GM21526 (cell line): ENCODE measurements around the gene DGCR2.
"Not testable (repeated sequence)": the region's sequence is repeated elsewhere in the genome, so short reads cannot be mapped to it uniquely, and the experiment has no call there.

Experiments used
- ATAC-seq: cut with Tn5 transposase; IDR thresholded peaks from one replicate; pipeline ENCODE4 v1.9.1; 2021; ENCODE audit warnings: moderate library complexity; ENCODE audit not compliant: unreplicated experiment, low FRiP score

Gene DGCR2

DNA sequence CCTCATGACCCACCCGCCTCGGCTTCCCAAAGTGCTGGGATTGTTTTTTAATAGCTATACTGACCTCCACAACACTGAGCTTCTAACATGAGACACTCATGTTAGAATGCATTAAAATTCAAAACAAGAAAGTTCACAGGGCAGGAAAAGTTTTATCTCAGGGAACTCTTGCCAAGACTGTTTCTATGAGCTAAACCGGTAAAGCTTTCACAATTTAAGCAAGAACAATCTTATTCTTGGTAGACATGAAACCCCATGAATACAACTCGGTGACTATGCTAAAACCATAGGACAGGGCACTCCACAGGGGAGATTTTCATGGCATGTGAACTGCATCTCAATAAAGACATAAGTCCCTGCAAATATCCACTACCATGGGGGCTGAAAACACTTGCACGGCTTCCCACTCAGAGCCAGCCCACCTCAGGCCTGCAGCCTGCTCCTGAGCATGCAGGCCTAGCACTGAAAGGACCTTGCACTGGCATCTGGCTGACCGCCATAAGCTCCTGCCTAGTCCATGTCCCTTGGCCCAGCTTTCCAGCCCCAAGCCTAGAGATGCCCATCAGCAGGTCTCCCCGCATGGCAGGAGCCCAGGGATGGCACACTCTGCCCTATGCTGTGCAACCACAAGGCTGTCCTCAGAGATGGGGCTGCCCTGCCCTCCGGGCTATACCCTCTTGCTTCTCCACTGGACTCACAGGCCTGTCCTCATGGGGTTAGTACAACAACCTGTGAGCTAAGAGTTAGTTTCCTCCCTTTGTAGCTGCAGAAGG is 58.4 kb downstream of the DGCR2 start:
- ATAC-seq = no peak

DNA sequence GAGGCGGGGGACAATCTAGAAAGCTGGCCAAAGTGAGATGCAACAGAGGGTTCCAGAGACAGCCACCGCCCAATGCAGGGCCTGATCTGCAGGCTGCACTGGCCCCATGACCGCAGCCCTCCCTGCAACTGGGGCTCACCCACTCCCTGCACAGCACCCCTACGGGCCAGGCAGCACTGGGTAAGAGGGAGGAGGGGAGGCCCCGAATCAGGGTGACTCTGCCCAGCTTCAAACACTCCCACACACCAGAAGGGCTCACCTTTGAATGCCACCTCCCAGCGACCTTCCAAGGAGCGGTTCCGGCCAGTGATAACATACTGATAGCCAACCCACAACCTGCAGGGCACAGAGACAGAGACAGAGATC is 59.3 kb downstream of the DGCR2 start:
- ATAC-seq = no peak

DNA sequence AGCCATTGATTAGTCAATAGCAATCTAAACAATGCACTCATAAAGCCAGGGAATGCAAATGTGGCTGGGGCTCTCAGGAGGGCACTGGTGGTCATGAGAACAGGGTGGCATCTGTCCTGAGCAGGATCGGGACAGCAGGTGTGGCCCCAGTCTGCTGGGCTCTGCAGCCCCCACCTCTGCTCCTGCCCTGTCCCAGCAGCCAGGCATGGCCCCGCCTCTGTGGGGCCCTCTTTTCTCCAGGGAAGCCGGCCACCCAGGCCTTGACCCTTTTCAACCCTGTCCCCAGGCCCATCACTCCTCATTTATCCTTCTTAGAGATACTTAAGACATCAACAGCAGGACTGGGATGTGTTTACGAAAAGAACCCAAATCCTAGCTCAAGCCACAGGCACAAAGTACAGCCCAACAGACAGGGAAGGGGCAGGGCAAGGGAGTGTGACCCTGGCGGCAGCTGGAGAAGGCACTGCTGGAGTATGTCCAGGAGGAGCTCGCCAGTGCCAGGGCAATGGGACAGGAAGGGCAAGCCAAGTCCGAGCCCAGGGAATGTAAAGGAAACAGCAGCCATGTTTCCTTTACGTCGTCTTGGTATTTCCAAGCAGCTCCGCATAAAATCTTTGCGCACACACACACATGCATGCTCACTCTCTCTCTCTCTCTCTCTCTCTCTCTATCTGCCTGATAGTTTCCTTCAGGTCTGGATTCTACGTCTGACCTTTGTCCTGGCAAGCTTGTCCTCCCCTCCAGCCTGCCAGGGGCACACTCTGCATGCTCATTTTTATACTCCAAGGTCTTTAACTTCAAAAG is 59.9 kb downstream of the DGCR2 start:
- no peak for ATAC-seq

DNA sequence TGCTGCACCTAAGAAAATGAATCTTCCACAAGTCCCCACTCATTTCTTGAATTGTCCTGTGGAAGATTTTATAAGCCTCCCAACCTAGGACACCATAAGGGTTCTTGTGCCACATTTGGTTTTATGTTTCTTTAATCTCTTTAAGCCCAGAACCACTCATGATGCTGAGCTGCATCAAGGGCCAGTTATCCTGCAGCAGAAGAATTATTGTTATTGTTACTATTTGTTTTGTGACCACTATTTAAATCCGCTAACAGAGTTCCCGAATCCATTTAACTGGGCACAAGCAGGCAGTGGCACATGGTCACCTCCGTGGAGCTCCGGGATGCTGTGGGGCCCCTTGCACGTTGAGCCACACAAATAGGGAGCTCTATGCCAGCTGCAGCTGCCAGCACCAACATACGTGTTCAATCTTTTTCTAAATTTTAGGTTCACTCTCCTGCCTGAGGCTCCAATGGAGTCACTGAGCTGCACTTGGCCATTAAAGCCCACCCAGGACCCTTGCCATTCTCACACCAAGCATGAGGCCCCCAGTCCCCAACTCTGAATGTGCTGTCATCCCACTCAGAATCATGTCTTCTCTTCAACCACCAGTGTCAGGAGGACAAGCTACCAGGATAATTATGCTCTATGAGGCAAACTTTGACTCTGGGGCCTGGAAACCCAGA is 60.6 kb downstream of the DGCR2 start:
- no peak for ATAC-seq

DNA sequence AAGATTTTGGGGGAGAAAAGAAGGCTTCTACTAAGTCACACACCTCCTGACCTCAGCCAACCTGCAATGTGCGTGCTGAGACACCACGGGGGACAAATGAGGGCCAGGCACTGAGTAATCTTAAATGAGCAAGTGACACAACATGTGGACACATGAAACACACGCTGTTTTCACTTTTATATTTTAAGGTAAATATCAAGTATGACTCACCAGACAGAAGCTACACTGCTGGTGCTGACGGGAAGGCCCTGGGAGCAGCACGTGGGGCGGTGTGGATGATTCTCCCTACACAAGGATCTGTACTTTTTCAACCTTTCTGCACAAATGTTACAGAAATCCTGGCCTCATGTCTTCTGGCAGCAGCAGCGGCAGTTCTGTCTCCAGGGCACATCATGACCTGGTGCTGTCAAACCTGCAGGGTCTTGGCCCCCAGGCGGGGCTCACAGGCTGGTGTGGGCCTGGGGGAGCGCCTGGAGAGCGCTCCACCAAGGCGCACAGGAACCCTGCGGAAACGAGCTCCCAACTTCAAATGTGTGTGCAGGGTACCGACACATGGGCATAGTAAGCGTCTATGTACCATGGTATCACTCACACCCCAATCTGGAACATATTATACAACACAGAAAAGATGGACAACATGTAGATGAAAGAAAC is 61.7 kb downstream of the DGCR2 start:
- no peak for ATAC-seq

DNA sequence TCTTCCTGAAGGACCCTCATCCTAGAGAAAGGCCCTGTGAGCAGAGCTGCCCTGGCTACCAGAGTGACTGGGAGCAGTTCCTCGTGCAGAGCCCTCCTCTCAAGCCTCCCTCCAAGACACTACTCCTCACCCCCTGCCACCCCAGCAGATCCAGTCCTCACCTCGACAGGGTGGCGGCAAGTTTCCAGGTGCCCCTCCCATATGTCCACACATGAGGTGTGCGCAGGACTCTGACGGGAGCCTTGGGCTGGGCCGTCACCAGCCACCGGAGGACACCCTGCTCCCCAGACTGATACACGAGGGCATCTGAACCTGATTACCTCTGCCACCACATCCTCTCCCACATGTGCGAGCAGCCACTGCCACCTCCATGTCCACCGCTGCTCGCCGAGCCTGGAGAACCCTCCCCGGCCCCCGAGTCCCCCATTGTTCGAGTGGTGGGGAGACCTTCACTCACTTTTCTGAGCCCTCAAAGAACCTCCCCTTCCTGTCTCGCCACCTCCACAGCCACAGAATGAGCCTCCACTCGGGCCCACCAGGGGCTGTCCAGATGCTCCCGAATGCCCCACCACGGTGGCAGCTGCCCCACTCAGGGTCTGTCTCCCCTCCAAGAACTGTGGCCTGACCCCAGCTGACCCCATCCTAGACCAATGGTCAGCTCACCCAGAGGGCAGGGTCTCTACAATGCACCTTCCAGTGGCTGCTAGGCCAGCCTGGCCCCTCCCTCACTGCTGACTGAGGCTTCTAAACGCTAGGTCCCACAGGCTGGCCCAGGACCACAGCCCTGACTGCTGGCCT is 62.5 kb downstream of the DGCR2 start:
- no peak for ATAC-seq

DNA sequence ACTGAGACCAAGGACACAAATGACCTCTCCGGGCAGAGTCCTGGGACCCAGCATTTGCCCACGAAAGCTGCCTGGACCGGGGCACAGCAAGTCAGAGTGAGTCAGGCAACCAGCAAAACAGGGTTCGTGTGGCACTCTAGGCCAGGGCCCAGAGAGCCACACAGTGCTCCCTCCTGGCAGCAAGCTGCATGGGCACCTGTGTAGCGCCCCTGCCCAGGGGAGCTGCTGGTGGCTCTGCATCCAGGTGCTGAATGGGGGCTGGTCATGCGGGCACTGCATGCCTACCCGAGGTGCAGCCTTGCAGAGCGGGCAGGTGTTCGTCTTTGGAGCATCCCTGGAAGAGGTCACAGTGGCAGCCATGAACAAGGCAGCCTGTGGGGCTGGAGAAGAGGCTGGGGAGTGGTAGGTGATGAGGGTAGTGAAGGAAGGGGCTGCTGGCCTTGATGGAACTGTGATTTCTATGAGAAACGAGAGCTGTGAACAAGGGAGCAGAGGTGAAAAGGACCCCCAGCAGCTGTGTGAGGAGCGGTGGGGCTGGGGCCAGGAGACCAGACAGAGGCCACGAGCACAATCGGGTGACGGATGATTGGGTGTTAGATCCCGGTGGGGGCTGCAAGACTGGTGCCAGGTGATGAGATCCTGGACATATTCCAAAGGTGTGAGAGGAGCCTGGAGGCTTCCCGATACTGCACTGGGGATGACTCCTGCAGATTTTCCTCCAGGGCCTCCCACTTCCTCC is 63.3 kb downstream of the DGCR2 start:
- ATAC-seq = no peak

DNA sequence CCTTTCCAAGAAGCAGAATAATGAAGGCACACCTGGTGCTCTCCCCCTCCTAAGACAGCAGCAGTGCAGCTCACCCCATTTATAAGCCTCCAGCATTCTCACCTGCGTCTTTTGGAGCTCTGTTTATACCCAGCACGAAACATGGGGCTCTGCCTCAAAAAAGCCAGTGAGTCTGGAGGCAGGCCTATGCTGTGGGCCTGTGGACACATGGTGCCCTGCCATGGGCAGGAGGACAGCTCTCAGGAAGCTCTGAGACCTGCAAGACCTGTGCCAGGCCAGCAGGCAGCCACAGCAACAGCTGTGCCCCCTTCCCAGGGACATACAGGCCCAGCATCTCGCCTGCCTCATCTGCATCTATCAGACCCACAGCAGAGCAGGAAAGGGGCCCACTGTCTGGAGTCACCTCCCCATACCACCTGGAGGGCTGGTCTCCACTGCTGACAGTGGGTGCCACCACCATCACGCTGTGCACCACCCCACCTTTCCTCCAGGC is 64.2 kb downstream of the DGCR2 start:
- no peak for ATAC-seq

DNA sequence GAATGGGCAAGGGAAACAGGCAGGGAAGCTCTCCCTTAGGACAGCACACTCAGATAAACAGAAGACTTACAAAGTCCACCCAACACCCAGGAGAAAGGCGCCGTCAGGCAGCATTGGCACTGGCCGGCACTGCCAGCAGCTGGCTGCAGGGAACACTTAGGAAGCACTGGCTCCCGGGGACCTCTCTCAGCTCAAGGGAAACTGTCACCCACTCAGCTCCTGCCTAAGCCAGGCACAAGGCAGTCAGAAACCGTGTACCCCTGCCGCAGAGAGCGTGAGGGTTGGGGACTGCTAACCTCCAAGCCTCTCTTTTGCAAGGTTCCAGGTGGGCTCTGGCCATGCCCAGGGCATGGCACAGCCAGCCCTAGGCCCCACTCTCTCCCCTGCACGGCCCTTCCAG is 64.7 kb downstream of the DGCR2 start:
- no peak for ATAC-seq

DNA sequence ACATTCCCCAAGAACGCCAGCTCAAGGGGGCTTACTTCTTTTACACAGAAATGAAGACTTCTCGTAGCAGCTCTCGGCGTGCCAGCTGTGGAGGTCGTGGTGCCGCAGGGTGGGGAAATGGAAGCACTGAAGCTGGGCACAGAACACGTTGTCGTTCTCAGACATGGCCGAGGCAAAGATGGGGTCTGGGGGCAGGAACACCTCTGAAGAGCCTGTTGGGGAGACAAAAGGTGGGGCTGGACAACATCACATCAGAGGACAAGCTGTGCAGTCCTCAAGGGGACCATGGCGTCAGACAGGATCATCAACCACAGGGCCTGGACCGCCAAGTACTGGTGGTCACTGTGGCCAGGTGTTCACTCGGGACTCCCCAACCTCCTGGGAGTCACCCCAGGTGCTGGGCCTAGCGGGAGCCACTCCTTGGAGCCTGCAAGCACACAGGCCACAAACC is 65.2 kb downstream of the DGCR2 start:
- no peak for ATAC-seq

DNA sequence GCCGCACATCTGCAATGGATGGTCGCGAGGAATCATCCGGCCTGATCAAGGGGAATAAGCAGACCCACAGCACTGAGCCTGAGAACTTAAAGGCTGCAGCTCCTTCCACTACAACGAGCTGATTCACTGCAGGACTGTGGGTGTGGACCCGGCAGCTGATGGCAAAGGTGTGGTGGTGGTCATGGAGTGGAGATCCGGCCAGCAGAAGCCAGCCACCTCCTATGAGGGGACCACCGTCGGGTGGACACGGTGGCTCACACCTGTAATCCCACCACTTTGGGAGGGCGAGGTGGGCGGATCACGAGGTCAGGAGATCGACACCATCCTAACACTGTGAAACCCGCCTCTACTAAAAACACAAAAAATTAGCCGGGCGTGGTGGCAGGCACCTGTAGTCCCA is 66.4 kb downstream of the DGCR2 start:
- ATAC-seq = no peak

DNA sequence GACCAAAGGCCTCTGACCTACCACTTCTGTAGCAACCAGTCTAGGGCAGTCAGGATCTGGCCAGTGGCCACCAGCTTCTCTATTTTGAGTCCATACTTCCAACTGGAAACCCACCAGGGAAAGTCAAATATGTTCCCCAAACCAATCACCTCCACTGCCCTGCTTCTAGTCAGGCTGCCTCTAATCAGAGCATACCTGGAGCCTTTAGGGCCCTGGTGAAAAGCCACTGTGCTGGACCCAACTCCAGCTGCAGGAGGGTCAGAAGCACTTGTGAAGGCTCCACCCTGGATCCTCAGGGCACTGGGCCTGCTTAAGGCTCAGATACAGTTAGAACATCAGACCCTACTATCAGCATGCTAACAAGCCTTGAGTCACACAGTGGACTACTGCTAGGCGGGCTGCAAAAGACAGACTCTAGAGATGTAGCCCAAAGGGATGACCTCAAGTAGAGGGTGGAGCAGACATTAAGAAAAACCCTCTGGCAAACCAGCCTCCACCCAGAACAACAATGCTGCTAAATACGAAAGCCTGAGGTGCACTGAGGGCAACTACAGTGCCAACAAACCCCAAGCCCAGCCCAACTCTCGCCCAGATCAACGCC is 69.2 kb downstream of the DGCR2 start:
- no peak for ATAC-seq

DNA sequence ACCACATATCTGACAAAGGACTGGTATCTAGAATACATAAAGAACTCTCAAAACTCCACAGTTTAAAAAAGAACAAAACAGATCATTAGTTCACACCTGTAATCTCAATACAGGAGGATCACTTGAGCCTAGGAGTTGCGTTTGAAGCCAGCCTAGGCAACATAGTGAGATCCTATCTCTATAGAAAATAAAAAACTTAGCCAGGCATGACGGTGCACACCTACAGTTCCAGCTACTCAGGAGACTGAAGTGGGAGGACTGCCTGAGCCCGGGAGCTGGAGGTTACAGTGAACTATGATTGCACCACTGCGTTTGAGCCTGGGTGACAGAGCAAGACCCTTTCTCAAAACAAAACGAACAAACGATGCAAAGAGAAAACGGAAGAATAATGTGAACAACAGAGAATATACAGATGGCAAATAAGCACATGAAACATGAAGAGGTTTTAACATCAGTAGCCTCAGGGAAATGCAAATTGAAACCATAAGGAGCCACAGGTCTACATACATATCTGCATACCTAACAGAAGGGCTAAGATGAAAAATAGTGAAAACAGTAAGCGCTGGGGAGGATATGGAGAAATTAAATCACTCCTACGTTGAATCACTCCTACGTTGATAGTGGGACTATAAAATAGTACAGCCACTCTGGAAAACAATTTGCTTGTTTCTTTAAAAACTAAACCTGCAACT is 70.7 kb downstream of the DGCR2 start:
- ATAC-seq = no peak

DNA sequence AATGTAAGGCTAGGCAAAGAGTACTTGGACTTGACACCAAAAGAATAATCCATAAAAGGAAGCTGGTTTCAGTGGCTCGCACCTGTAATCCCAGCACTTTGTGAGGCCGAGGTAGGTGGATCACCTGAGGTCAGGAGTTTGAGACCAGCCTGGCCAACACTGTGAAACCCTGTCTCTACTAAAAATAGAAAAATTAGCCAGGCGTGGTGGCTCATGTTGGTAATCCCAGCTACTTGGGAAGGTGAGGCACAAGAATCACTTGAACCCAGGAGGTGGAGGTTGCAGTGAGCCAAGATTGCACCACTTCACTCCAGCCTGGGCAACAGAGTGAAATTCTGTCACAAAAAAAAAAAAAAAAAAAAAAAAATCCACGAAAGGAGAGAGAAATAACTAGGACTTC is 71.4 kb downstream of the DGCR2 start:
- ATAC-seq = not testable (repeated sequence)

DNA sequence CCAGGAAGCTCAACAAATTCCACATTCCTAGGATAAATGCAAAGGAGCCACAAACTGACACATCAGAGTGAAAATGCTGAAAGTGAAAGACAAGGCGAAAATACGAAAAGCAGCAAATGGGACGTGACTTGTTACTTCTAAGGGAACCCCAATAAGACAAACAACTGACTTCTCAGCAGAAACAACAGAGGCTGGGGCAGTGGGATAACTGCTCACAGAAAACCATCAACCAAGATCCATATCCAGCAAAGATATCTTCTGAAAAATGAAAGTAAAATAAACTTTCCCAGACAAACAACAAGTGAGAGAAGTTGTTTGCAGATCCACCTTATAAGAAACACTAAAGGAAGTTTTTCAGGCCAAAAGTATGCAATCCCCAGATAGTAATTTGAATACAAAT is 72.1 kb downstream of the DGCR2 start:
- ATAC-seq = no peak

DNA sequence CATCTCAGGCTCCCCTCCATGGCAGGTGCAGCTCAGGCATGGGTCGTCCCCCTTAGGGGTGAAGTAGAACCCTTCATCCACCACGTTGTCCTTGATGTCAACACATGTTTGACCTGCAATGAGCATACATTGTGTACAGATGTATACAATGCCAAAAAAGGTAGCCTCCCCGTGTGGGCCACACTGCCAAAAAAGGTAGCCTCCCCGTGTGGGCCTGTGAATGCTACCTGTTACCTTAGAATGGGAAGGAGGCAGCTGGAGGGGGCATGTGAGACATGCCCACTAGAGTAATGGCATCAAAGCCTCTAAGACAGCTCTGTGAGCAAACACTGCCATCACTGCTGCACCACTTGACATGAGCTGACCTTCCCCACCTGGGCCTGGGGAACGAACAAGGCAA is 73.7 kb downstream of the DGCR2 start:
- ATAC-seq = no peak

DNA sequence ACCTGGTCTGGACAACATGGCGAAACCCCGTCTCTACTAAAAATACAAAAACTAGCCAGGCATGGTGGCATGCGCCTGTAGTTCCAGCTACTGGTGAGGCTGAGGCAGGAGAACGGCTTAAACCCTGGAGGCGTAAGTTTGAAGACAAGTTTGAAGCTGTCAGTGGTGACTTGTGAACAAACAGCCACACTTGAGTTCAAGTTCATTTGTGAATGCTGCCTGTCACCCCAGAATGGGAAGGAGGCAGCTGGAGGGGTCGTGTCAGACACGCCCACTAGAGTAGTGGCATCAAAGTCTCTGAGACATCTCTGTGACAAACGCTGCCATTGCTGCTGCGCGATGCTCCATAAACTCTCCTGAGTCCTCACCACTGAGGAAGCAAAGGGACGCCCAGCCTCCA is 74.2 kb downstream of the DGCR2 start:
- no peak for ATAC-seq
